Kidney glomerular epithelial cell (primary cell): ENCODE data around the gene PSMD1.
A peak's percentile ranks its signal among the peaks of the same experiment; 100 is the strongest.
"Not testable (repeated sequence)": the region's sequence is repeated elsewhere in the genome, so short reads cannot be mapped to it uniquely, and the experiment has no call there.

ENCODE experiments used
- DNase-seq: peaks from one replicate; lab custom pipeline; 2025; lab: John Stamatoyannopoulos, UW

Gene PSMD1

GRCh38 chr2:231117922-231118613 lies 61.4 kb downstream of the PSMD1 start:
- DNase-seq: peak; percentile 52

GRCh38 chr2:231118614-231118942 lies 61.9 kb downstream of the PSMD1 start:
- DNase-seq: no peak

DNA sequence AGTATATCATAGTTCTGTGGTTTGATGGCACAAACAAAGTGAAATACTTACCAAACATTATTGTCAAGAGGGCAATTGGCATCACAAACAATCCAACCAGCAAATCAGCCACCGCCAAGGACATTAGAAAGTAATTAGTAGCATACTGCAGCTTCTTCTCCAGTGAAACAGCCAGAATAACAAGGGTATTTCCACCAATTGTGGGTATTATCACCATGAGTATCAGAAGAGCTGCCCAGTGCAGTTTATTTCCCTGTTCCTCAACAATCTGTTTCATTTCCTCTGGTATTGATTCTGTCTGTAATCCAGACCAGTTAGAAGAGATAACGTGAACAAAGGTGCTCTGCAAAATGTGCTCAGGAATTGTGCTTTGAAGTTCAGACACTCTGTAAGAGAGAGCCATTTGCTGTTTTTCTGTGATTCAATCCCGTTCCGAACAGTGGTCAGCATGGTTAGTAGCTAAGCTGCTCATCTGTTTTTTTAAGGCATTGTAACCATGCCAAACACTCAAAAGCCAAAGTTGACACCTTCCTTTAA lies 66.8 kb downstream of the PSMD1 start:
- peak; percentile 83 for DNase-seq

DNA sequence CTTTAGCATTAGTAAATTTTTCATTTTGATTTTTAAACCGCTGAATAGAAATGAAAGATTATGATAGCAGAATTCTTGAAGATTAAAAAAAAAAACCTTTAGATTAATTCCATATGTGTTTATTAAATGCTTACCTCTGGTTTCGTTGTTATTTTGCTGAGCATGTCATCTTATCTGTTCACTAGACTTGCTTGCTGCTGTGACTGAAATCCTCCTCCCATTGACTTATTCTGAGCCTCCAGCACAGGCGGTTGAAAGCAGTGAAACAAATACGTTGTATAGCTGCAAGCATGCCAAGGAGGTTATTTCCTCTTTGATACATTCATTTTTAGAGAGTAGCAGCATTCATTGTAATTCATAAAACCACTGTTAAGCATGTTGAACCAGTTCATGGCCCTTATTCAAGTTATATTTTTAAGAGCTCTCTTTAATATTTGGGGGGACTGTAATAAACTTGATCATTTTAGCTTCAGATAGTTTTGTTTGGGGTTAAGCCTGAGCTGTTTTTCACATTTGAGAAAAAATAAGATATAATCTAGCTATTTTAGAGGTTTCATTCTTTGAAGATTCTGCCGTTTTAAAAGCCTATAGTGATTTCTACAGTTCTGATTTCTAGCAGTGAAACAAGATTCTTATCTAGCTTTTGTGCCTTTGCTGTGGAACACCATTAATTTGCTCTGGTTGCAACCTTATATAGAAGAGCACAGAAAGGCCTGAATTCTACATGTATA lies 68.3 kb downstream of the PSMD1 start, which contains the start of gene HTR2B:
Gene HTR2B, minus strand, starts transcription at position 205 of the 731 bp plus-strand sequence. CDS start 1,278 bp downstream, outside the sequence.
- DNase-seq: no peak

DNA sequence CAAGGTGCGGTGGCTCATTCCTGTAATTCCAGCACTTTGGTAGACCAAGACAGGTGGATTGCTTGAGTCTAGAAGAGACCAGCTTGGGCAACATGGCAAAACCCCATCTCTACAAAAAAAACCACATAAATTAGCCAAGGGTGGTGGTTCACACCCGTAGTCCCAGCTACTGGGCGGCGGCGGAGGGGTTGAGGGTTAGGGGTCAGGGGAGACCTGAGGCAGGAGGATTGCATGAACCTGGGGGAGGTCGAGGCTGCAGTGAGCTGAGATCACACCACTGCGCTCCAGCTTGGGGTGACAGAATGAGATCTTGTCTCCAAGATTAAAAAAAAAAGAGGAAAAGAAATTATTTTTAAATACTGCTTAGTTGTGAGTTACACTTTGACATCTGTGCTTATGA lies 69.5 kb downstream of the PSMD1 start:
- DNase-seq: no peak

DNA sequence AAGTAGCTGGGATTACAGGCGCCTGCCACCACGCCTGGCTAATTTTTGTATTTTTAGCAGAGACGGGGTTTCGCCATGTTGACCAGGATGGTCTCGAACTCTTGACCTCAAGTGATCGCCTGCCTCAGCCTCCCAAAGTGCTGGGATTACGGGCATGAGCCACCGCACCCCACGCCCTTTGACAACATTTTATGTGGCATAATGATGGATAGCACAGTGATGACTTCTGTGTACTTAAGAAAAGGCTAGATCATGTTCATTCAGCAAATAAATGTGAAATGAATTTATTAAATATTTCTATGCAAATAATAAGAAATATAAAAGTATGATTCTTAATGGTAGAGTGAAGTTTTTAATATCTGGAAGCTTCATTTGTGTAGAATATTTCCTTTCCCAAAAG lies 70.8 kb downstream of the PSMD1 start:
- no peak for DNase-seq

- no peak for DNase-seq
These were observed 71.3 kb downstream of the PSMD1 start for GRCh38 chr2:231127936-231128335.

DNA sequence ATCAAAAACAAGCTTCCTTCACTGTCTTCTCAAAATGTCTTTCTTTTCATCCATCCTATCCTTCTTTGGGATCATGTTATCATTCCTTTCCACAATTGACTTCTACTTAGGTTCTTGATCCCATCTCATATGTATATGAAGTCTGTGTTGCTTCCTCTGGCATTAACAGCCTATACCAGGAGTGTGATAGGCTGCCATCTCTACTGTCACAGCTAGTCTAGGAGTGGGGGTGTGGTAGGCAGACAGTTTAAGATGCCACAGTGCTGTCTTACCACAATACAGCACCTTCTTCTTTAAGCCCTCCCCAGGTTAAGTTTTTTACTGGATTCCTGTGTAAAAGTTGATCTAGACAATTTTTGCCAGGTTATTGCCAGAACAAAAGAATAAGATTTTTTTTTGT lies 71.9 kb downstream of the PSMD1 start:
- DNase-seq: no peak

DNA sequence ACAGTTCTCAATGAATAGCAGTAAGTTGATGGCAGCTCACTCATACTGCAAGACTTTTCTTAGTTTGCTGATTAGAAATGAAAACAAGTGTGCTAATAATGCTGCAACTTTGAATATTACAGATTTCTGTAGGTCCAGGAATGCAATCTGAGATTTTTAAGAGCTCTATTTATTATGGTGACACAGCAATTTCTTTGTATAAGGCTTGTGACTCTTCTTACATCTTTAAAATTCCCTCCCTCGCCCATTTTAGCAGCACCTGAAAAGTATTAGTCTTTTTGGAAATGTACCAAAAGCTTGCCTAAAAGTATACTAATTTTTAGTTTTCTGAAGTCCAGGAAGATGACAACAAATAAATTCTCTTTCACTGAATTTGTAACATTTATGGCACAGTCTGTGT lies 72.5 kb downstream of the PSMD1 start:
- no peak for DNase-seq

DNA sequence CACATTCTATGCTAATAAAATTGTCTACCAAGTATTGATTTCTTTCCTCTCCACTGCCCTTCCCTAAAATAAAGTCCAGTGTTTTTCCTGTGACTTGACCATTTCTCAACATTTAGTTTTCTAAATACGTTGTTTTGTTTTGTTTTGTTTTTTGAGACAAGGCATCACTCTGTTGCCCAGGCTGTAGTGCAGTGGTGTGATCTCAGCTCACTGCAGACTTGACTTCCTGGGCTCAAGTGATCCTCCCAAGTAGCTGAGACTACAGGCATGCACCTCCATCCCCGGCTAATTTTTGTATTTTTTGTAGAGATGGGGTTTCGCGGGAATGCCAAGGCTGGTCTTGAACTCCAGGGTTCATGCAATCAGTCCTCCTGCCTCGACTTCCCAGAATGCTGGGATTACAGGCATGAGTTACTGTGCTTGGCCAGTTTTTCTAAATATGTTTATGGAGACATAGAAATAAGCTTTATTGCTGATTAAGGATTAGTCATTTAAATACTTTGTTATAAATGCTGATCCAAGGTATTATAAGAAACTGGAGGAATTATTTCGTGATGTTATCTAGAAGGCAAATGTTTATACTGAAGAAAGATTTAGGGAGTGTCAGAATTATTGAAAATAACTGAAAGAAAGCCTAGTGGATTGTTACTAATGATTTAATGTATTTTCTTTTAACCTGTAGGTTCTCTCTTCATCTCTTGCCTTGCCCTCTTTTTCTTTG lies 73.8 kb downstream of the PSMD1 start:
- DNase-seq: no peak

DNA sequence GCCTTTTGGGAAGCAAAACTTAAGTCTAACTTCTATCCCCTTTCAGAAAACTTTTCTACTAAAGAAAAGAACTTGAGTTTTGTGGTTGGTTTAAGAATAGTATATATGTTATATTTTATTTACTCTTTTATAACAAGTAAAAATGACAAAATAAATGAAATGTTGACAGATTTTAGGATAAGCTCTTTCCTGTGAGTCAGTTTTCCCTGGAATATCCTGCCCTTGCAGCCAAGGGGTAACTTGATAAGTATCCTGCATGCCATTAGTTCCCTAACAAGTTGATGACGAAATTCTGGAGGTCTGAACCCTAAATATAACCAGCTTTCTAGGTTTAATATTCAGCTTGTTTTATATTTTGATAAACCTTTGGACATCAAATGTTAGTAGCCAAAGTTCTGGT lies 75.5 kb downstream of the PSMD1 start:
- no peak for DNase-seq

GRCh38 chr2:231133365-231134099 lies 76.9 kb downstream of the PSMD1 start:
- no peak for DNase-seq

DNA sequence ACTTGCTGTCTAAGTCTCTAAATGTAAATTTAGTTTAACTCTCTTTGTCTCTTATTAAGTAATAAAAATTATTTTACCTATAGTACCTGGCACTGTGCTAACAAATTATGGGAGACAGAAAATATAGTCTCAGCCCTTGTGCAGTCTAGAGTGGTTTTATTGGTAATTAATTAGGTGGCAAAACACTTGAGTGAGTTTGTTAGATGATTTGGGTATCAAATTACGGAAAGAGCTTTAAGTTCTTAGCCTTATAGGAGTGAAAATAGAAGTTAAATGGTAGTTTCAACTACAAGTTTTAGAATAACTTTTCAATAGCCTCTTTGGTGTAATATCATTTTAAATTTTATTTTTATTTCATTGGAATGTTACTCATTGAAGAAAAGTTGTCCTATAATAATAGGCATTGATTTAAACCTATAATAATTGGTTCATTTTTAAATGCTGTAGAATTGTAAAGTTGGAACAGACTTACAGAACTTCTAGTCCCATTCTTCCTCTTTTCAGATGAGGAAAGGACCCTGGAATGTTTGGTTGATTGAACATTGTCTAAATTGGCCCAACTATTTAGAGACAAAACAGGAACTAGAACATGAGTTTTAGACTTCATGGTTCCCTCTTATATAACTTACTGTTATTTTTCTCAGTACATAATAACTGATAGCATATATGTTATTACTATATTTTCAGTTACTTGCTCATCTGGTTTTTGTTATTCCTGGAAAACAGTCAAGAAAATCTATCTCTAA lies 78.4 kb downstream of the PSMD1 start:
- DNase-seq: no peak

- no peak for DNase-seq
These were observed 82.0 kb downstream of the PSMD1 start for GRCh38 chr2:231138699-231139098.

DNA sequence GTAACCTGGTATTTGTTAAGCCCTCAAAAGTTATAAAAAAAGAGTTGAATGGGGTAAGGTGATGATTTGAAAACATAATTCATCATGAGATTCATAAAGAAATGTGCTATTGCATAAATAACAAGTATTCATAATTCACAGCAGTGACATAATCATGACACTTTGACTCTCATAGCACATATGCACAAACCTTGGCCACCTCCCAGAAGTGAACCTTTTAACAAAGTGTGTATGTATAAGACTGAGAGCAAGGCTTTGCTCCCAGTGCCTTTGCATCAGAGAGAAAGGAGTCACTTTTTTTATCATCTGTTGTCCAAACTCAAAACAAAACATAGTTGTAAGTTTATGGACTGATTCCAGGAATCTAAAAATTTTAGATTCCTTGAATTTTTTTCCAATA lies 83.1 kb downstream of the PSMD1 start:
- no peak for DNase-seq

DNA sequence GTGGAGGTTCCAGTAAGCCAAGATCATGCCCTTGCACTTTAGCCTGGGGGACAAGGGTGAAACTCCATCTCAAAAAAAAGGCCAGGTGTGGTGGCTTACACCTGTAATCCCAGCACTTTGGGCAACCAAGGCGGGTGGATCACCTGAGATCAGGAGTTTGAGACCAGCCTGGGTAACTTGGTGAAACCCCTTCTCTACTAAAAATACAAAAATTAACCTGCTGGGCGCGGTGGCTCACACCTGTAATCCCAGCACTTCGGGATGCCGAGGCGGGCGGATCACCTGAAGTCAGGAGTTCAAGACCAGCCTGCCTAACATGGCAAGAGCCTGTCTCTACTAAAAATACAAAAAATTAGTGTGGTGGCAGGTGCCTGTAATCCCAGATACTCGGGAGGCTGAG lies 84.1 kb downstream of the PSMD1 start:
- not testable (repeated sequence) for DNase-seq

DNA sequence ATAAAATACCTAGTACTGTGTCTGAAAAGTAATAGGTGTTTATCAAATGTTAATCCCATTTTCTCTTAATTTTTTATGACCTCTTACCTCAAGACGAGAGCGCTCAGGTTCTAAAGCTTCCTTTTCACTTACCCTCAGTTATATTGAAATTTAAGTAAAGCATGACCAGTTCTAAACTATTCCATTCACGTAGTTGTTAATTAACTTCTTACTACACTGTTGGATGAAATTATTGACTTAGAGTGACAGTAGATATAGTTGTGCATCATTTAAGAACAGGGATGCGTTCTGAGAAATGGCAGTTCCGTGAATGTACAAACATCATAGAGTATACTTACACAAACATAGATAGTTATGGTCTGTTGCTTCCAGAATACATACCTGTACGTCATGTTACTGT lies 88.2 kb downstream of the PSMD1 start:
- DNase-seq: peak; percentile 60

DNA sequence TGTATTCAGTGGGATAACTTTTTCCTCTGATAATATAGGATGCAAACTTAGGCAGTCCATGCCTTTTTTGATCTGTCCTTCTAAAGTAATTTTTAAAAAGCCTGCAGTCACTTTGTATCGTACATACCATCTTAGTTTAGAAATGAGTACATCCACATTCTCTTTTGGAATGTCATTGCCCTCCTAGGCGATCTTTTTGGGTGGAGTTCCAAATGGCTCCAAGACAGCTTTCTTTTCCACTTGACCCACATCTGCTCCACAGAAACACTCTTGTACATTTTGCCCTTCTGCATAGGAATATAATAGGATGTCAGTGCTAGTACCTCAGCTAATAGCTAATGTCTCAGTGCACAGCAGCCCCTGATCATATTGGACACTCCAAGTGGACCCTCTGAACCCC lies 90.0 kb downstream of the PSMD1 start:
- no peak for DNase-seq

DNA sequence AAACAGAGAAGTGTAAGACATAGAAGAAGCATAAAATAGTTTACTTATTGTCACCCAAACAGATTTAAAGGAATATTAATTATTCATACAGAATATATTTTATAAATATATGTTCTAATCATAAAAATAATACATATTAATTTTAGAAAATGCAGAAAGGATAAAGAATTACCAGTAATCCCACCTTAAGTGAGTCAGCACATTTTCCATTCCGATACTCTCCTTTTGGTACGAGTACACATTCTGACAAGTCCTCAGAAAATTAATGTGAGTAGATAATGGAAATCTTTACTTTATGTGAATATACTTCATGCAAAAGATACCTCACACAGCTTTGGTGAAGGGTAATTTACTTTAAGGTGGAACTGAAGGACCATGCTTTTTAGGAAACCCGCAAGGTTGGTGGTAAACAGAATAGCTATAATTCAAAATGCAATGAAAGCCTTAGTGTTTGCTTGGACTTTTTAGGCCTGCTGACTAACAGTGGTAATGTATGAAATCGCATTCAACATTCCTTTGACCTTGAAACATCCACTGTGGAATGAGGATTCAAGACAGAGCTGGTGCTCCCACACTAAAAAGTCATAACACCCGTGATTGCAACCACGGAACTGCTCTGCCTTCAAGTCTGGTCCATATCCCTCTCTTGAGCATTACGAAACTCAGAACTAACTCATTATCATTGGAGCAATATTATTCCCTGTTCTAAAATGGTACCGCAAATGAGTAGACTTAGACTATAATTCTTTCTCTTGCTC lies 96.3 kb downstream of the PSMD1 start:
- DNase-seq: no peak

GRCh38 chr2:231159306-231159705 lies 102.6 kb downstream of the PSMD1 start:
- DNase-seq: no peak

- no peak for DNase-seq
These were observed 104.0 kb downstream of the PSMD1 start for GRCh38 chr2:231160701-231161100.
